ENCODE data around the gene EPB41L4B.

The EPB41L4B gene

GRCh38 chr9:109309282-109309681 is 11.6 kb downstream of the EPB41L4B start:
- ChIA-PET POLR2A (ENCODE audit: low non-redundant PET) (no interaction called here), CTCF (interaction anchor here (0.6 kb wide), 1 partner anchor 13 kb away, joined by 4 read pairs; no protein-coding TSS in a partner anchor)
- TF ChIP-seq, protein P1, sequence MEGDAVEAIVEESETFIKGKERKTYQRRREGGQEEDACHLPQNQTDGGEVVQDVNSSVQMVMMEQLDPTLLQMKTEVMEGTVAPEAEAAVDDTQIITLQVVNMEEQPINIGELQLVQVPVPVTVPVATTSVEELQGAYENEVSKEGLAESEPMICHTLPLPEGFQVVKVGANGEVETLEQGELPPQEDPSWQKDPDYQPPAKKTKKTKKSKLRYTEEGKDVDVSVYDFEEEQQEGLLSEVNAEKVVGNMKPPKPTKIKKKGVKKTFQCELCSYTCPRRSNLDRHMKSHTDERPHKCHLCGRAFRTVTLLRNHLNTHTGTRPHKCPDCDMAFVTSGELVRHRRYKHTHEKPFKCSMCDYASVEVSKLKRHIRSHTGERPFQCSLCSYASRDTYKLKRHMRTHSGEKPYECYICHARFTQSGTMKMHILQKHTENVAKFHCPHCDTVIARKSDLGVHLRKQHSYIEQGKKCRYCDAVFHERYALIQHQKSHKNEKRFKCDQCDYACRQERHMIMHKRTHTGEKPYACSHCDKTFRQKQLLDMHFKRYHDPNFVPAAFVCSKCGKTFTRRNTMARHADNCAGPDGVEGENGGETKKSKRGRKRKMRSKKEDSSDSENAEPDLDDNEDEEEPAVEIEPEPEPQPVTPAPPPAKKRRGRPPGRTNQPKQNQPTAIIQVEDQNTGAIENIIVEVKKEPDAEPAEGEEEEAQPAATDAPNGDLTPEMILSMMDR (conservative IDR thresholded peaks at IDR 0.05; ENCODE audit: low read depth), result no peak
- H3K27ac ChIP-seq, result no peak overlapping the region
- no peak for DNase-seq (ENCODE audit: low spot score)

DNA sequence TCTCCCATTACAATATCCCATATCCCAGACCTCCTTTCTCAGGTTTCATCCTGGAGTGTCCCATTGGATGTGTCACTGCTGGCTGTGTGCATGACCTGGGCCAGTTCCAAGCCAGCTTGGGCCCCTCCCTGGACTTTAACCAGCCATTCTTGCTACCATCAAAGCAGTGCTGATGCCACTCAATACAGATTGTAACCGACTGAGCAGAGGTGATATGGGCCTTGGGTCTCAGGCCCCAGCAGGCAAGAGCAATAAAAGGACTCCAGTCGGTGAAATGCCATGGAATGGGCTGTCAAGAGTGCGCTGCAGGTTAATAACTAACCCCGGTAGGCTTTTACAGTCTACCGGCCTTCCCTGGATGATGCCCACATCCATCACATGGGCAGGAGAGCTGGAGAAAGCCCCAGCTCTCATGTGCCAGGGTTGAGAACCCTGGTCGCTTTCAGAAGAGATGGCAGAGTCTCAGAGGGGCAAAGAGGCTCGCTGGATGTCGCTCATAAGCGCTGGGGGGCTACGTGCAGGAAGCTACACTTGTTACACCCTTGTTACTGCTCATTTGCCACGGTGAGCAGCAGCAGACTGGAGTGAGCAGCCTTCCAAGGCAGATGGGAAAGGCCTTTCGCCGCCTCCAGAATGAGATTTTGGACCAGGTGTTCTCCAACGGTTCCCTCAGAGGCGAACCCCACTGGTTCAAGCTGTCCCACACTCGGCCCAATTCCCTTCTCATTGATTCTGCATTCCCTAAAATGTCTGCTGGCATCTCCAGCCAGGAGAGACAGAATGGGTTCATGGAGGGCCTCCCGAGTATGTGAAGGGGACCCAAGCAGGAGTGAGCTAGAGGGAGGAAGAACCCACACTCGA is 13.2 kb downstream of the EPB41L4B start:
- POLR2A ChIA-PET (ENCODE audit: low non-redundant PET), result no interaction called here
- H3K27ac ChIP-seq, result peak overlapping the region; percentile 13
- TF ChIP-seq, protein P1 (conservative IDR thresholded peaks at IDR 0.05; ENCODE audit: low read depth), result no peak
- CTCF ChIA-PET, result no interaction called here
- DNase-seq (ENCODE audit: low spot score), result no peak

- TF ChIP-seq, protein P1 (conservative IDR thresholded peaks at IDR 0.05; ENCODE audit: low read depth), result no peak
- H3K27ac ChIP-seq, result no peak overlapping the region
- POLR2A ChIA-PET (ENCODE audit: low non-redundant PET), result no interaction called here
- DNase-seq (ENCODE audit: low spot score), result no peak
- CTCF ChIA-PET, result no interaction called here
These were observed 15.1 kb downstream of the EPB41L4B start for GRCh38 chr9:109305801-109306200.

DNA sequence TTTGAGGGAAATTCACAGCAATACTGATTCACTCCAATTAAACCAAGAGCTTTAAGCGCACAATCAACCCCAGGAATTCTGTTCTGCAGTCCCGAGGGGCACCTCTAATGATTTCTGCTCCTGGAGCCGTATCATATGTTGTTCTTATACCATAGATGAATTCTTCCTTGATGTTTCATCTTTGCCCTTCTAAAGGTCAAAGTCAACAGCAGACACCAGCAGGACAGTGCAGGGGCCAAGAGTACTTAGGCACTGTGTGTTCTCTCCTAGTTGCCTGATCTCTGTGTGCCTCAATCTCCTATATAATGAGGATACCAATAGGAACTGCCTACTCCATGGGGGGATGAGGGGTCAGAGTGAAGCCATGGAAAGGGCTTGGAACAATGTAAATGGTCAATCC is 16.5 kb downstream of the EPB41L4B start:
- ChIA-PET CTCF (no interaction called here), POLR2A (ENCODE audit: low non-redundant PET) (no interaction called here)
- TF ChIP-seq, protein P1 (conservative IDR thresholded peaks at IDR 0.05; ENCODE audit: low read depth), result no peak
- DNase-seq (ENCODE audit: low spot score), result no peak
- no peak overlapping the region for H3K27ac ChIP-seq

- H3K27ac ChIP-seq, result no peak overlapping the region
- TF ChIP-seq, protein P1 (conservative IDR thresholded peaks at IDR 0.05; ENCODE audit: low read depth), result no peak
- ChIA-PET POLR2A (ENCODE audit: low non-redundant PET) (no interaction called here), CTCF (interaction anchor here (0.5 kb wide), 1 partner anchor 9 kb away, joined by 3 read pairs; no protein-coding TSS in a partner anchor)
- no peak for DNase-seq (ENCODE audit: low spot score)
These were observed 17.0 kb downstream of the EPB41L4B start for GRCh38 chr9:109303900-109304299.

DNA sequence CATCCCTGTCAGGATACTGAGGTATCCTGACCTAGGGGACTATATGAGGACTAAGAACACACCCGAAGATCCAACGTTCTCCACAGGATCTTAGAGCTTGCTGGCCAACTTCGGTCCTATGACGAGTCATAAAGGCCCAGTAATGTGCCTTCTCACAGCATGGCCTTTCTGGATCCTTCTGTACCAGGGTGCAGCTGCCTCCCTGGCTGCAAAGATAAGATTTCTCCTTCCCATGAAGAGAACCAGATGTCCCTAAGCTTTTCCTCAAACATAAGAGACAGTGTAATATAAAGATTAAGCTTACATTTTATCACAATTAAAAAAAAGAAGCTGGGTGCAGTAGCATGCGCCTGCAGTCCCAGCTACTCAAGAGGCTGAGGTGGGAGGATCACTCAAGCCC is 18.3 kb downstream of the EPB41L4B start:
- ChIA-PET CTCF (interaction anchor here (1.2 kb wide), 1 partner anchor 120 kb away, joined by 5 read pairs; no protein-coding TSS in a partner anchor), POLR2A (ENCODE audit: low non-redundant PET) (interaction anchor here (1.0 kb wide), 1 partner anchor 17 kb away, joined by 3 read pairs; no protein-coding TSS in a partner anchor)
- H3K27ac ChIP-seq, result no peak overlapping the region
- DNase-seq (ENCODE audit: low spot score), result no peak
- TF ChIP-seq, protein P1 (conservative IDR thresholded peaks at IDR 0.05; ENCODE audit: low read depth), result no peak
